ENCODE data around the gene TCEAL8.

The TCEAL8 gene

GRCh38 chrX:103215425-103215991 is 39.4 kb downstream of the TCEAL8 start:
- DNase-seq (ENCODE audit: low read depth, low spot score) = peak; percentile 42
- TF ChIP-seq YY1 (IDR thresholded peaks at IDR 0.05; ENCODE audit: insufficient read depth, insufficient read length) (peak; percentile 80), ZNF274 (IDR thresholded peaks at IDR 0.05; ENCODE audit: low read depth, low read length) (no peak)
- H3K9ac ChIP-seq (ENCODE audit: insufficient read length, low read depth) = peak overlapping the region; percentile 88

GRCh38 chrX:103214870-103215424 is 40.0 kb downstream of the TCEAL8 start, which contains the start of gene BEX4:
Gene BEX4, plus strand, starts transcription at chrX:103215108. Its CDS starts 1,046 bp downstream, at chrX:103216154.
- Histone ChIP-seq H3K4me3 (ENCODE audit: insufficient read length, low read depth) (peak within 1 kb of the TSS; percentile 78), H3K27me3 (ENCODE audit: insufficient read depth, insufficient read length) (no peaks in the 10 kb centered on the region), H3K4me1 (ENCODE audit: insufficient read depth, insufficient read length) (no peaks in the 10 kb centered on the region), H3K36me3 (ENCODE audit: insufficient read depth, insufficient read length, low read length) (peaks cover 16% of the 10 kb centered on the region), H3K9ac (ENCODE audit: insufficient read length, low read depth) (peak within 1 kb of the TSS; percentile 88), H3K9me3 (ENCODE audit: insufficient read depth, low read length) (no peaks in the 10 kb centered on the region)
- TF ChIP-seq SUZ12 (IDR thresholded peaks at IDR 0.05; ENCODE audit: extremely low read depth, insufficient read depth, insufficient read length) (no peak), ZNF274 (IDR thresholded peaks at IDR 0.05; ENCODE audit: low read depth, low read length) (no peak), YY1 (IDR thresholded peaks at IDR 0.05; ENCODE audit: insufficient read depth, insufficient read length) (no peak)
- peak; percentile 81 for DNase-seq (ENCODE audit: low read depth, low spot score)

More at GRCh38 chrX:103215425-103215991, 39.4 kb downstream of the TCEAL8 start:
- no peaks in the 10 kb centered on the region for H3K27me3 ChIP-seq (ENCODE audit: insufficient read depth, insufficient read length)
- no peaks in the 10 kb centered on the region for H3K9me3 ChIP-seq (ENCODE audit: insufficient read depth, low read length)
- H3K36me3 ChIP-seq (ENCODE audit: insufficient read depth, insufficient read length, low read length) = peaks cover 16% of the 10 kb centered on the region
- peak overlapping the region; percentile 78 for H3K4me3 ChIP-seq (ENCODE audit: insufficient read length, low read depth)
- no peaks in the 10 kb centered on the region for H3K4me1 ChIP-seq (ENCODE audit: insufficient read depth, insufficient read length)

- Histone ChIP-seq H3K4me1 (ENCODE audit: insufficient read depth, insufficient read length) (no peaks in the 10 kb centered on the region), H3K9ac (ENCODE audit: insufficient read length, low read depth) (no peak overlapping the region), H3K4me3 (ENCODE audit: insufficient read length, low read depth) (no peak overlapping the region), H3K27me3 (ENCODE audit: insufficient read depth, insufficient read length) (no peaks in the 10 kb centered on the region), H3K9me3 (ENCODE audit: insufficient read depth, low read length) (no peaks in the 10 kb centered on the region), H3K36me3 (ENCODE audit: insufficient read depth, insufficient read length, low read length) (peaks cover 16% of the 10 kb centered on the region)
- no peak for DNase-seq (ENCODE audit: low read depth, low spot score)
- TF ChIP-seq YY1 (IDR thresholded peaks at IDR 0.05; ENCODE audit: insufficient read depth, insufficient read length) (no peak), SUZ12 (IDR thresholded peaks at IDR 0.05; ENCODE audit: extremely low read depth, insufficient read depth, insufficient read length) (no peak), ZNF274 (IDR thresholded peaks at IDR 0.05; ENCODE audit: low read depth, low read length) (no peak)
Measured at GRCh38 chrX:103212749-103213457, 42.1 kb downstream of the TCEAL8 start.

GRCh38 chrX:103211012-103211715 is 43.8 kb downstream of the TCEAL8 start:
- Histone ChIP-seq H3K9me3 (ENCODE audit: insufficient read depth, low read length) (no peaks in the 10 kb centered on the region), H3K4me1 (ENCODE audit: insufficient read depth, insufficient read length) (no peaks in the 10 kb centered on the region), H3K27me3 (ENCODE audit: insufficient read depth, insufficient read length) (no peaks in the 10 kb centered on the region), H3K36me3 (ENCODE audit: insufficient read depth, insufficient read length, low read length) (peaks cover 4% of the 10 kb centered on the region), H3K9ac (ENCODE audit: insufficient read length, low read depth) (no peak overlapping the region), H3K4me3 (ENCODE audit: insufficient read length, low read depth) (no peak overlapping the region)
- TF ChIP-seq YY1 (IDR thresholded peaks at IDR 0.05; ENCODE audit: insufficient read depth, insufficient read length) = no peak
- no peak for TF ChIP-seq ZNF274 (IDR thresholded peaks at IDR 0.05; ENCODE audit: low read depth, low read length)
- TF ChIP-seq SUZ12 (IDR thresholded peaks at IDR 0.05; ENCODE audit: extremely low read depth, insufficient read depth, insufficient read length) = no peak
- DNase-seq (ENCODE audit: low read depth, low spot score) = peak; percentile 38

- Histone ChIP-seq H3K4me1 (ENCODE audit: insufficient read depth, insufficient read length) (no peaks in the 10 kb centered on the region), H3K9me3 (ENCODE audit: insufficient read depth, low read length) (no peaks in the 10 kb centered on the region), H3K27me3 (ENCODE audit: insufficient read depth, insufficient read length) (no peaks in the 10 kb centered on the region), H3K4me3 (ENCODE audit: insufficient read length, low read depth) (no peak overlapping the region), H3K9ac (ENCODE audit: insufficient read length, low read depth) (no peak overlapping the region), H3K36me3 (ENCODE audit: insufficient read depth, insufficient read length, low read length) (no peaks in the 10 kb centered on the region)
- TF ChIP-seq ZNF274 (IDR thresholded peaks at IDR 0.05; ENCODE audit: low read depth, low read length) = no peak
- TF ChIP-seq SUZ12 (IDR thresholded peaks at IDR 0.05; ENCODE audit: extremely low read depth, insufficient read depth, insufficient read length) = no peak
- no peak for TF ChIP-seq YY1 (IDR thresholded peaks at IDR 0.05; ENCODE audit: insufficient read depth, insufficient read length)
- no peak for DNase-seq (ENCODE audit: low read depth, low spot score)
Measured at GRCh38 chrX:103210056-103210455, 44.9 kb downstream of the TCEAL8 start.

All from NT2/D1 (cell line).